ENCODE data around the gene SDC1. TPM values are rescaled to one million over a fixed set of nuclear protein-coding genes. Genes with fewer than 3 reads are reported as not detected.

Gene SDC1
- total and polyA plus RNA-seq, 2 donors = 6.8 to 18.9 TPM

DNA sequence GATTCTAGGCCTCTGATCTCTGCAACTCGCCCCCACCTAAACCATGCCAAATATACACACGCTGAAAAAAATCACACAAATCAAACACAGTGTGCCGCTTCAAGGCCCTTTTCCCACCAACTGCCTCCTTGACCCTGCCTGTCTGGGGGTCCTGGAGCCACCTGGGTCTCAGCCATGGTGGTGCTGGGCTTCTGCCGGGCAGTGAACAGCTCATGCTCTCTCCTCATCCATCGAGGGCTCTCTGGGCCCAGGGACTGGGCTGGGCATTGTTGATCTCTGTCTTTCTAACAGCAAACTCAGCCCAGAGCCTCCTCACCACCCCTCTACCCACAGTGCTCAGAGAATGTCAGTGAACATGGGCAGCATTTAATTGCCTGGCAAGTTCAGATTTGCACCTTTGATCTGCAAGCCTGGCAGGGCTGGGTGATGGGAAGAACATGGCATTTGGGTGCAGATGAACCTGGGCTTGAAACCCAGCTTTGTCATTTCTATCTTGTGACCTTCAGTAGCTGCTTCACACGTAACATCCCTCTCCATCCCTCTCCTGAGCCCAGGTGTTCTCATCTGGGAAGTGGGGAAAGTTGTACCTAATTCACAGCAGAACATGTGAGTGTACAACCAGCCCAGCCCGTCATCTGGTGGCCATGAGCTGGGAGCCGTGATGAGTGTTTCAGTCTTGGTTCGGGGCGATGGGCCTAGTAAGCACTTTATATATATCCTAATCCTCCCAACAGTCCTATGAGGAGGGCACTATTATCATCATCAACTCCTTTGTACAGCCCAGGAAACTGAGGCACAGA is 46.1 kb downstream of the SDC1 start:
- Histone ChIP-seq H3K36me3 (ENCODE audit: control insufficient read depth in 2 of 2, insufficient read depth in 2 of 2, low read length in 1 of 2) (no peaks in the 10 kb centered on the region), H3K4me1 (ENCODE audit: control insufficient read depth in 2 of 2, insufficient read depth in 2 of 2, low read length in 2 of 2) (no peaks in the 10 kb centered on the region), H3K27ac (ENCODE audit: low read depth in 1 of 2, low read length in 1 of 2) (no peak overlapping the region), H3K27me3 (ENCODE audit: control insufficient read depth in 2 of 2, insufficient read depth in 1 of 2, low read length in 1 of 2) (no peaks in the 10 kb centered on the region), H3K9me3 (ENCODE audit: control insufficient read depth in 2 of 2, insufficient read depth in 1 of 2, low read length in 1 of 2) (no peaks in the 10 kb centered on the region), H3K4me3 (ENCODE audit: low read length in 2 of 2) (no peak overlapping the region)
- no peak for DNase-seq (ENCODE audit: low read depth in 6 of 9, low spot score in 9 of 9)
- 96% methylated on average over 10 of the region's 10 CpGs for WGBS

DNA sequence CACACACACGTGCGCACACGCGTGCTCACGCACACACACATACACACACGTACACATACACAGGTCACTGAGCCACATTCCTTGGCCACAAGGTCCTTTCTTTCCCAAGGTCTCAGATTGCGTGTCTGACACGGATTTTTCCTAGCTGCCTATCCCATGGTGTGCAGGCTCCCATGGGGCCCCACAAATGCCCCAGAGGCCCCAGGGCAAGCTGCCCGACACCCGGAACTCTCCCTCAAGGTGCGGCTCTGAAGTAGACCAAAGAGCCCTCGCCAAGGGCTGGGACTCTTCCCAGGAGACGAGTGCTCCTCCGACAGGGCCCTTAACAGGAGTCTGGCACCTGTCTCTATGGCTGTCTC is 46.7 kb downstream of the SDC1 start:
- Histone ChIP-seq H3K27me3 (ENCODE audit: control insufficient read depth in 2 of 2, insufficient read depth in 1 of 2, low read length in 1 of 2) (no peaks in the 10 kb centered on the region), H3K4me1 (ENCODE audit: control insufficient read depth in 2 of 2, insufficient read depth in 2 of 2, low read length in 2 of 2) (no peaks in the 10 kb centered on the region), H3K9me3 (ENCODE audit: control insufficient read depth in 2 of 2, insufficient read depth in 1 of 2, low read length in 1 of 2) (no peaks in the 10 kb centered on the region), H3K4me3 (ENCODE audit: low read length in 2 of 2) (no peak overlapping the region), H3K27ac (ENCODE audit: low read depth in 1 of 2, low read length in 1 of 2) (no peak overlapping the region), H3K36me3 (ENCODE audit: control insufficient read depth in 2 of 2, insufficient read depth in 2 of 2, low read length in 1 of 2) (no peaks in the 10 kb centered on the region)
- WGBS = 96% methylated on average over 14 of the region's 14 CpGs
- DNase-seq (ENCODE audit: low read depth in 6 of 9, low spot score in 9 of 9) = no peak

DNA sequence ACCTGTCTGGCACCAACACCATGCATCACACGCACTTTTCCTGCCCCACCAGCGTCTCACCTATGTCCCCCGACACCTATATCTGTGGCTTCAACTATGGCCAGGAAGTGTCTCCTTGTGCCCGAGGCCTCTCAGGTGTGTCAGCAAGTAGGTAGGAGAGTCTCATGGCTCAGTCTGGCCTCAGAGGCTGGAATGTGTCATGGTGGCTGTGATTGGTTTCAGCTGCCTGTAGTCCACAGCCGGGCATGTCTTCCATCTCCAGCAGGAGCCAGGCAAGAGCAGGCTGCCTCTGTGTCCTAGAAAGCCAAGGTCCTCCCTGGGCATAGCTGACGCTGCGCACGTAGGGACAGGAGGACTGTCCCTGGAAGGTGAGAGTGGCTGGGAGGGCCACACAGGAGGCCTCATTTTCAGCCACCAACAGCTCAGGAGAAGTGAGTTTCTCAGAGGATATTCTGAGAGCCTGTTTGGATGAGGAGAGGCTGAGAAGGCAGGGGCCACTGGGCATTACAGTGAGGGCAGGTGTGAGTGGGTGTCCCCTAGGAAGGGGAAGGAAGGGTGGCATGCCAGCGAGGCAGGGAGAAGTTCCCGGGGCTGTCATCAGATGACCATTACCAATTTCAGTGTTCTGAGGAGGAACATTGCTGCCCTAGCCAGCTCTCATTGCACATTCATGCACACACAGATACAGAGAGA is 47.2 kb downstream of the SDC1 start:
- DNase-seq (ENCODE audit: low read depth in 6 of 9, low spot score in 9 of 9) = no peak
- Histone ChIP-seq H3K4me3 (ENCODE audit: low read length in 2 of 2) (no peak overlapping the region), H3K9me3 (ENCODE audit: control insufficient read depth in 2 of 2, insufficient read depth in 1 of 2, low read length in 1 of 2) (no peaks in the 10 kb centered on the region), H3K4me1 (ENCODE audit: control insufficient read depth in 2 of 2, insufficient read depth in 2 of 2, low read length in 2 of 2) (no peaks in the 10 kb centered on the region), H3K36me3 (ENCODE audit: control insufficient read depth in 2 of 2, insufficient read depth in 2 of 2, low read length in 1 of 2) (no peaks in the 10 kb centered on the region), H3K27ac (ENCODE audit: low read depth in 1 of 2, low read length in 1 of 2) (no peak overlapping the region), H3K27me3 (ENCODE audit: control insufficient read depth in 2 of 2, insufficient read depth in 1 of 2, low read length in 1 of 2) (no peaks in the 10 kb centered on the region)
- WGBS = 98% methylated on average over 10 of the region's 10 CpGs

DNA sequence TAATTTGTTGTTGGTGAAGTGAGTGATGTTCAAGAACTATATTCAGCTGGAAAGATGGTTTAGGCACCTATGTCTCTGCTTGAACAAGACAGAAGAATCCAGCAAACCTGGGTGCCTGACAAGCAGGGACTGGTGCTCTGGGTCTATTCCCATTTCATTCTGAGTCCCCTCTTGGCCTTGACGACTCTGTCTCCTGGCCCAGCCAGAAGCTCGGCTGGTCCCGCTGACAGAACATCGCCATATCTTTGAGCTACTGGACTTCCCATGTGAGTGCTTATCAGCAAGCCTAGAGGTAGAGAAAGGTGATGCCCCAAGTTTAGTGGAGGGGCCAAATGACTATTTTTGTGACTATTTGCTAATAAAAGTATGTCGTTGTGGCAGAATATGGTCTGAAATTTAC is 48.2 kb downstream of the SDC1 start:
- no peaks in the 10 kb centered on the region for H3K27me3 ChIP-seq (ENCODE audit: control insufficient read depth in 2 of 2, insufficient read depth in 1 of 2, low read length in 1 of 2)
- 98% methylated on average over 5 of the region's 5 CpGs for WGBS
- no peak overlapping the region for H3K27ac ChIP-seq (ENCODE audit: low read depth in 1 of 2, low read length in 1 of 2)
- H3K4me1 ChIP-seq (ENCODE audit: control insufficient read depth in 2 of 2, insufficient read depth in 2 of 2, low read length in 2 of 2) = no peaks in the 10 kb centered on the region
- DNase-seq (ENCODE audit: low read depth in 6 of 9, low spot score in 9 of 9) = no peak
- no peaks in the 10 kb centered on the region for H3K9me3 ChIP-seq (ENCODE audit: control insufficient read depth in 2 of 2, insufficient read depth in 1 of 2, low read length in 1 of 2)
- H3K36me3 ChIP-seq (ENCODE audit: control insufficient read depth in 2 of 2, insufficient read depth in 2 of 2, low read length in 1 of 2) = no peaks in the 10 kb centered on the region
- H3K4me3 ChIP-seq (ENCODE audit: low read length in 2 of 2) = no peak overlapping the region

DNA sequence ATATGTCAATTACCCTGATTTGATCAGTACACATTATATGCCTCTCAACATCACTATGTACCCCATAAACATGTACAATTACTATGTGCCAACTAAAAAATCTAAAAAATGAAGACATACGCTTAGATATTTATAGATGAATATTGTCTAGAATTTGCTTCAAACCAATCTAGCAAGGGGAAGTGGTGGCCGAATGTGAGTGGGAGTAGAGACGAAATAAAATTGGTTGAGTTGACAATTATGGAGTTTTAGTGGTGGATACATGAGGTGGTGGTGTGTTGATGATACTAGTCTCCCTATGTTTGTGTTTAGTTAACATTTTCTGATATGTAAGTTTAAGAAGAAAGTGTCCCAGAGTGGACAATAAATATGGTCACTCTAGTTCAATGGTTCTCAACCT is 49.0 kb downstream of the SDC1 start:
- DNase-seq (ENCODE audit: low read depth in 6 of 9, low spot score in 9 of 9) = no peak
- Histone ChIP-seq H3K27ac (ENCODE audit: low read depth in 1 of 2, low read length in 1 of 2) (no peak overlapping the region), H3K27me3 (ENCODE audit: control insufficient read depth in 2 of 2, insufficient read depth in 1 of 2, low read length in 1 of 2) (no peaks in the 10 kb centered on the region), H3K4me3 (ENCODE audit: low read length in 2 of 2) (no peak overlapping the region), H3K36me3 (ENCODE audit: control insufficient read depth in 2 of 2, insufficient read depth in 2 of 2, low read length in 1 of 2) (no peaks in the 10 kb centered on the region), H3K4me1 (ENCODE audit: control insufficient read depth in 2 of 2, insufficient read depth in 2 of 2, low read length in 2 of 2) (no peaks in the 10 kb centered on the region), H3K9me3 (ENCODE audit: control insufficient read depth in 2 of 2, insufficient read depth in 1 of 2, low read length in 1 of 2) (no peaks in the 10 kb centered on the region)
- 95% methylated on average over 3 of the region's 3 CpGs for WGBS

DNA sequence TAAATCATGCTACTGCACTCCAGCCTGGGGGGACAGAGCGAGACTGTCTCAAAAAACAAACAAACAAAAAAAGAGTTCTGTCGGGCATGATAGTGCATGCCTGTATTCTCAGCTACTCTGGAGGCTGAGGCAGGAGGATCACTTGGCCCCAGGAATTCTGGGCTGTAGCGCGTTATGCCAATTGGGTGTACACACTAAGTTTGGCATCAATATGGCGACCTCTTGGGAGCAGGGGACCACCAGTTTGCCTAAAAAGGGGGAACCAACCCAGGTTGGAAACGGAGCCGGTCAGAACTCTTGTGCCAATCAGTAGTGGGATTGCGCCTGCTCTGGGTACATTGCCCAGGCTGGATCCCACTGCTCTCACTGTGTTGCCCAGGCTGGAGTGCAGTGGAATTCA is 49.7 kb downstream of the SDC1 start:
- H3K36me3 ChIP-seq (ENCODE audit: control insufficient read depth in 2 of 2, insufficient read depth in 2 of 2, low read length in 1 of 2) = no peaks in the 10 kb centered on the region
- no peaks in the 10 kb centered on the region for H3K4me1 ChIP-seq (ENCODE audit: control insufficient read depth in 2 of 2, insufficient read depth in 2 of 2, low read length in 2 of 2)
- no peak for DNase-seq (ENCODE audit: low read depth in 6 of 9, low spot score in 9 of 9)
- no peak overlapping the region for H3K27ac ChIP-seq (ENCODE audit: low read depth in 1 of 2, low read length in 1 of 2)
- H3K4me3 ChIP-seq (ENCODE audit: low read length in 2 of 2) = no peak overlapping the region
- 96% methylated on average over 8 of the region's 8 CpGs for WGBS
- no peaks in the 10 kb centered on the region for H3K27me3 ChIP-seq (ENCODE audit: control insufficient read depth in 2 of 2, insufficient read depth in 1 of 2, low read length in 1 of 2)
- H3K9me3 ChIP-seq (ENCODE audit: control insufficient read depth in 2 of 2, insufficient read depth in 1 of 2, low read length in 1 of 2) = no peaks in the 10 kb centered on the region

DNA sequence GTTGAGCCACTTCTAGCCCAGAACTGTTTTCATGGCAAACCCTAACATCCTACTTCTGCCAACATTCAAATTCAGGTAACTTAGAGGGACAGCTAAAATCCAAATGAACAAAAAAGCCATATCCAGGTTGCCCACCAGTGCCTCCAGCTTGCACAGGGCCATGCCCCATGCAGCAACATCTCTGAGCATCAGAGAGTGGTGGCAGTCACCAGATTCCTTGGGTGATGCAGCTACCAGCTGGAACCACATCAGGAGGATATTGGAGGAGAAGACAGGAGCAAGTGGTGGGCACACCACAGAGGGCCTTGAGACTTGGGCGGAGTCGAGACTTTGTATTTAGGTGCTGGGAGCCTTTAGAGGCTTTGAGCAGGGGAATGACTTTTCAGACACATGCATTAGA is 50.5 kb downstream of the SDC1 start:
- no peak for DNase-seq (ENCODE audit: low read depth in 6 of 9, low spot score in 9 of 9)
- H3K27me3 ChIP-seq (ENCODE audit: control insufficient read depth in 2 of 2, insufficient read depth in 1 of 2, low read length in 1 of 2) = no peaks in the 10 kb centered on the region
- H3K4me3 ChIP-seq (ENCODE audit: low read length in 2 of 2) = no peak overlapping the region
- 98% methylated on average over 2 of the region's 2 CpGs for WGBS
- H3K4me1 ChIP-seq (ENCODE audit: control insufficient read depth in 2 of 2, insufficient read depth in 2 of 2, low read length in 2 of 2) = no peaks in the 10 kb centered on the region
- no peaks in the 10 kb centered on the region for H3K36me3 ChIP-seq (ENCODE audit: control insufficient read depth in 2 of 2, insufficient read depth in 2 of 2, low read length in 1 of 2)
- no peak overlapping the region for H3K27ac ChIP-seq (ENCODE audit: low read depth in 1 of 2, low read length in 1 of 2)
- no peaks in the 10 kb centered on the region for H3K9me3 ChIP-seq (ENCODE audit: control insufficient read depth in 2 of 2, insufficient read depth in 1 of 2, low read length in 1 of 2)

DNA sequence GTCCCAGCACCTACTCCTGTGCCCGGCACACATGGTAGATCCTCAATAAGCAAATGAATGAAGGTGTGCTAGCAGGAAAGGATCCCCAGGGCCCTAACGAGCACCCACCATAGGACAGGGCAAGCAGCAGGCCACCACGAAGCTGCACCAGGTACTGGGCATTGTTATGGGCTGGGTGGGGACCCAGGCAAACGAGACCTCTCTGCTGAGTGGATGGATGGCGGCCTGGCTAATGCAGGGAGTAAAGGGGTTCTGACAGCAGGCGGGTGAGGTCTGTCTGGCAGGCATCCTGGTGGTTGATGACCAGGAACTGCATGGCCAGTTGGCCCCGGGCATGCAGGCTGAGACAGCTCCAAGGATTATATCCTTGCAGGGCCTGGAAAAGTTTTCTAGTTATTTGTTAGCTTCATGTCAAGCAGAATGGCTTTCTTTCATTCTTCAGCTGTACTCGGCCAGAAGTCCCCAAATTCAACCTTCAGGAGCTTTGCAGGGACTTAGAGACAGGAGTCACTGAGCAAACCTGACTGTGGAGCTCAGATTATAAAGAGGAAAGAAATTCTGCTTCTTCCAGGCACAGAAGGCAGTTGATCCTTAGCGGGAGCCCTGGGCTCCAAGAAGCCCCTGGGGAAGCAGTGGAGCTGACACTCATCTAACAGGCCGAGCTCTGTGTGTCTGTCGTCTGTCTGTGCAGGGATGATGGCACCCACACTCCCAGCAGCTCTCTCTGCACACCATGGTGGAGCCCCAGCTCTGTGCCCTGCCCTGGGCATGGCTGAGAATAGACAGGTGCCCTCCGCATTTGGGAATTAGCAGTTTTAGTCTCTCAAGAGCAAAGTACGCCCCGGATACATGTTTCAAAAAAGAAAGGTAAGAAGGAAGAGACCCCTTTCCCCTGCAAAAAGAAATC is 51.2 kb downstream of the SDC1 start:
- Histone ChIP-seq H3K9me3 (ENCODE audit: control insufficient read depth in 2 of 2, insufficient read depth in 1 of 2, low read length in 1 of 2) (no peaks in the 10 kb centered on the region), H3K4me3 (ENCODE audit: low read length in 2 of 2) (no peak overlapping the region), H3K36me3 (ENCODE audit: control insufficient read depth in 2 of 2, insufficient read depth in 2 of 2, low read length in 1 of 2) (no peaks in the 10 kb centered on the region), H3K27me3 (ENCODE audit: control insufficient read depth in 2 of 2, insufficient read depth in 1 of 2, low read length in 1 of 2) (no peaks in the 10 kb centered on the region), H3K27ac (ENCODE audit: low read depth in 1 of 2, low read length in 1 of 2) (no peak overlapping the region), H3K4me1 (ENCODE audit: control insufficient read depth in 2 of 2, insufficient read depth in 2 of 2, low read length in 2 of 2) (no peaks in the 10 kb centered on the region)
- WGBS = 93% methylated on average over 14 of the region's 14 CpGs
- no peak for DNase-seq (ENCODE audit: low read depth in 6 of 9, low spot score in 9 of 9)

DNA sequence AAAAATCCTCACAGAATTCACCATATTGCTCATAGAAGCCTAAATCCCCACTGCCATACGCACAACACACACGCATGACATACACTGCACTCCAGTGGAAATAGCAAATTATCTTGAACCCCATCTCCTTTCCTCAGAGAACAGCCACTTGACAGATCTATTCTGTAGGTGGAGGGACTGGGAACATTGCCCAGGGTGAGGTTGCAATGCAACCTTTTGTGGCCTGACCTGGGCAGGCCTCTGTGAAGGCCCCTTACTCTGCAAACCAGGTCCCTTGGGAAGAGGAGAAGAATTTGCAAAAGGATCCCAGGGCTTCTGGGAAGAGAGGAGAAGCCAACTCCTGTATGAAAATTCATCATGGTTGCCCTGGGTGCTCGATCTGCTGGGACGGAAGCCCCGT is 51.9 kb downstream of the SDC1 start:
- Histone ChIP-seq H3K27ac (ENCODE audit: low read depth in 1 of 2, low read length in 1 of 2) (no peak overlapping the region), H3K27me3 (ENCODE audit: control insufficient read depth in 2 of 2, insufficient read depth in 1 of 2, low read length in 1 of 2) (no peaks in the 10 kb centered on the region), H3K4me3 (ENCODE audit: low read length in 2 of 2) (no peak overlapping the region), H3K36me3 (ENCODE audit: control insufficient read depth in 2 of 2, insufficient read depth in 2 of 2, low read length in 1 of 2) (no peaks in the 10 kb centered on the region), H3K9me3 (ENCODE audit: control insufficient read depth in 2 of 2, insufficient read depth in 1 of 2, low read length in 1 of 2) (no peaks in the 10 kb centered on the region), H3K4me1 (ENCODE audit: control insufficient read depth in 2 of 2, insufficient read depth in 2 of 2, low read length in 2 of 2) (no peaks in the 10 kb centered on the region)
- no peak for DNase-seq (ENCODE audit: low read depth in 6 of 9, low spot score in 9 of 9)
- 97% methylated on average over 5 of the region's 5 CpGs for WGBS
